DND-41 (cell line): ENCODE data around the gene TRIM3.

Source experiments
- ATAC-seq: fragments of 200-7000 bp; cut with Tn5 transposase; 3 replicates; pipeline ENCODE4 v1.9.1; 2021; ENCODE audit warnings: low read depth; ENCODE audit not compliant: insufficient read depth
- DNase-seq: peaks from one replicate; pipeline ENCODE4 v3.0.0-alpha.2; 2020
- H2AFZ ChIP-seq: 2 replicates; pipeline ENCODE4 v1.6.0; 2012; ENCODE audit warnings: low read depth, low read length
- H3K27ac ChIP-seq: 2 replicates; pipeline ENCODE4 v1.5.1; 2012; ENCODE audit warnings: low read length, inconsistent platforms
- H3K27me3 ChIP-seq: fragments of 200-600 bp; sonication (generic); 2 replicates; pipeline ENCODE4 v1.6.0; 2012; ENCODE audit warnings: low read length, mild to moderate bottlenecking, inconsistent platforms; ENCODE audit not compliant: insufficient read depth, poor library complexity
- H3K36me3 ChIP-seq: 2 replicates; pipeline ENCODE4 v1.5.1; 2012; ENCODE audit warnings: low read length, inconsistent platforms; ENCODE audit not compliant: insufficient read depth
- H3K4me1 ChIP-seq: 2 replicates; pipeline ENCODE4 v1.5.1; 2012; ENCODE audit warnings: mild to moderate bottlenecking, low read length; ENCODE audit not compliant: insufficient read depth
- H3K4me2 ChIP-seq: 2 replicates; pipeline ENCODE4 v1.6.0; 2012; ENCODE audit warnings: mild to moderate bottlenecking, moderate library complexity, low read length, inconsistent platforms; ENCODE audit not compliant: insufficient read depth
- H3K4me3 ChIP-seq, 2 experiments: fragments of 200-600 bp in 1 of 2; shearing (Covaris generic) in 1 of 2; 2 replicates each; pipeline ENCODE4 v1.5.1; 2012 to 2016; ENCODE audit warnings: inconsistent platforms in 2 of 2, low read length in 2 of 2, mild to moderate bottlenecking in 2 of 2, low read depth in 1 of 2, moderate library complexity in 1 of 2
- H3K79me2 ChIP-seq: 2 replicates; pipeline ENCODE4 v1.6.0; 2012; ENCODE audit warnings: low read length, inconsistent platforms; ENCODE audit not compliant: insufficient read depth
- H3K9ac ChIP-seq: 2 replicates; pipeline ENCODE4 v1.6.0; 2012; ENCODE audit warnings: low read depth, mild to moderate bottlenecking, inconsistent platforms, low read length, moderate library complexity
- H3K9me3 ChIP-seq: 2 replicates; pipeline ENCODE4 v1.5.1; 2012; ENCODE audit warnings: low read length, moderate library complexity, mild to moderate bottlenecking, inconsistent platforms; ENCODE audit not compliant: insufficient read depth, severe bottlenecking
- H4K20me1 ChIP-seq: 2 replicates; pipeline ENCODE4 v1.6.0; 2012; ENCODE audit warnings: low read length; ENCODE audit not compliant: insufficient read depth
- CTCF ChIP-seq: IDR thresholded peaks from 2 replicates; pipeline ENCODE4 v1.5.1; 2012; ENCODE audit warnings: borderline replicate concordance, low read length, moderate library complexity, mild to moderate bottlenecking; ENCODE audit not compliant: poor library complexity, severe bottlenecking; ENCODE audit errors: extremely low read depth
- EZH2 ChIP-seq: IDR thresholded peaks from 3 replicates; pipeline ENCODE4 v1.6.1; 2012; ENCODE audit warnings: borderline replicate concordance, low read depth, mild to moderate bottlenecking, moderate library complexity, low read length, inconsistent platforms; ENCODE audit not compliant: severe bottlenecking

Gene TRIM3

DNA sequence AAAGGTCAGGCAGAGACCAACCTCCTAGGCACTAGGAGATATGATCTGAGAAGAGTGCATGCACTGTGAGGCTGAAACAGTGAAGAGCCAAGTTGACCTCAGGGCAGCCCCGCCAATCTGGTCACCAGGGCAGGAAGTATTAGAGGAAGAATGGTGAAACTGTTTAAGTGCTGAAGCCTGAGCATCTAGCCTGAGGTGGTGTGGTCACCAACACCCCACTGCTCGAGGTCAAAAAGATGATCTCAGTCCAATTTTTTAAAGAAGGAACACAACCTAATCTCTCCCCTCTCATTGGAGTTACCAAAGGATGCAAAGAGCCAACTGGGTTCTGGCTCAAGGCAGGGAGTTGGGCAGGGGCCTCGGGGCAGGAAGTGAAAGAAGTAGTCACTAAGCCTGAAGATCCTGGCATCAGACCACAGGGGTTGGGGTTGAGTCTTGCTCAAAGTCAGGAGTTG is 58.8 kb downstream of the TRIM3 start:
- no peak overlapping the region for H2AFZ ChIP-seq
- H3K9ac ChIP-seq: no peak overlapping the region
- DNase-seq (no peak), ATAC-seq (no peak)
- no peak overlapping the region for H3K27ac ChIP-seq
- no peak overlapping the region for H3K4me2 ChIP-seq
- no peak for TF ChIP-seq CTCF
- H3K27me3 ChIP-seq: peaks cover 16% of the 10 kb centered on the region
- peaks cover 6% of the 10 kb centered on the region; the same call in 1 of the 2 replicates for H3K4me1 ChIP-seq
- no peak overlapping the region for H3K4me3 ChIP-seq
- no peaks in the 10 kb centered on the region for H3K9me3 ChIP-seq
- H3K79me2 ChIP-seq: no peaks in the 10 kb centered on the region
- H3K36me3 ChIP-seq: no peaks in the 10 kb centered on the region
- no peaks in the 10 kb centered on the region; the same call in 1 of the 2 replicates for H4K20me1 ChIP-seq

- Histone ChIP-seq H3K4me1 (no peaks in the 10 kb centered on the region), H3K27ac (no peak overlapping the region), H3K9ac (no peak overlapping the region), H3K9me3 (no peaks in the 10 kb centered on the region), H3K27me3 (peaks cover 7% of the 10 kb centered on the region), H3K79me2 (no peaks in the 10 kb centered on the region), H2AFZ (no peak overlapping the region), H3K4me2 (no peak overlapping the region), H4K20me1 (no peaks in the 10 kb centered on the region), H3K36me3 (no peaks in the 10 kb centered on the region), H3K4me3 (no peak overlapping the region)
- DNase-seq (no peak), ATAC-seq (no peak)
- TF ChIP-seq CTCF: no peak
- no peak for TF ChIP-seq EZH2
These were observed 59.9 kb downstream of the TRIM3 start for GRCh38 chr11:6413791-6414201.

DNA sequence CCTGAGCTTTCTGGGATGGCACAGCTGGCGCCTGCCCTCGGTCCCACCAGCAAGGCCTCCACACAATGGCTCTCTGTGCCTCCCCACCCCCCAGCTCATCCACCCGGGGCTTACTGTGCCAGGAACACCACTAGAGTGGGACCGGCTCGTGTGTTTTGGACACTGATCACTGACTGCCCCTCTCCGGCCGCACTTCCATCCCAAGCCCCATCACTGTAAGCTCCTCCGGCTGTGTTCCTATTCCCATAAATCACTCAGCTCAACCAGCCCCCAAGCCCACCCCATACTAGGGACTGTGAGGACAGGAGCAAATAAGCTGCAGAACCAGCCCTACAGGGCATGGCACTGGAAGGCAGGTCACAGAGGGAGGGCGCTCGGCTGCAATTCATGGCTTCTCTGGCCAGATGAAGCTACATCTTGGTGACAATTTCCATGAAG is 62.1 kb downstream of the TRIM3 start:
- H2AFZ ChIP-seq: no peak overlapping the region
- DNase-seq: no peak

More for the DNA sequence above, 62.1 kb downstream of the TRIM3 start:
- ATAC-seq: no peak
- Histone ChIP-seq H3K9me3 (no peaks in the 10 kb centered on the region), H4K20me1 (no peaks in the 10 kb centered on the region), H3K27ac (no peak overlapping the region), H3K79me2 (no peaks in the 10 kb centered on the region), H3K4me1 (no peaks in the 10 kb centered on the region), H3K27me3 (no peaks in the 10 kb centered on the region), H3K4me2 (no peak overlapping the region), H3K9ac (no peak overlapping the region), H3K36me3 (no peaks in the 10 kb centered on the region), H3K4me3 (no peak overlapping the region)
- TF ChIP-seq CTCF: no peak
- no peak for TF ChIP-seq EZH2
